ENCODE measurements around the gene NR3C2.

- TF ChIP-seq CTCF (IDR thresholded peaks at IDR 0.05; ENCODE audit: low read depth, low read length, missing input control) = no peak
- TF ChIP-seq ATF3 (IDR thresholded peaks at IDR 0.05) = no peak
- no peak for TF ChIP-seq RAD21 (IDR thresholded peaks at IDR 0.05)
- TF ChIP-seq YY1 (IDR thresholded peaks at IDR 0.05) = no peak
- TF ChIP-seq, protein P1, sequence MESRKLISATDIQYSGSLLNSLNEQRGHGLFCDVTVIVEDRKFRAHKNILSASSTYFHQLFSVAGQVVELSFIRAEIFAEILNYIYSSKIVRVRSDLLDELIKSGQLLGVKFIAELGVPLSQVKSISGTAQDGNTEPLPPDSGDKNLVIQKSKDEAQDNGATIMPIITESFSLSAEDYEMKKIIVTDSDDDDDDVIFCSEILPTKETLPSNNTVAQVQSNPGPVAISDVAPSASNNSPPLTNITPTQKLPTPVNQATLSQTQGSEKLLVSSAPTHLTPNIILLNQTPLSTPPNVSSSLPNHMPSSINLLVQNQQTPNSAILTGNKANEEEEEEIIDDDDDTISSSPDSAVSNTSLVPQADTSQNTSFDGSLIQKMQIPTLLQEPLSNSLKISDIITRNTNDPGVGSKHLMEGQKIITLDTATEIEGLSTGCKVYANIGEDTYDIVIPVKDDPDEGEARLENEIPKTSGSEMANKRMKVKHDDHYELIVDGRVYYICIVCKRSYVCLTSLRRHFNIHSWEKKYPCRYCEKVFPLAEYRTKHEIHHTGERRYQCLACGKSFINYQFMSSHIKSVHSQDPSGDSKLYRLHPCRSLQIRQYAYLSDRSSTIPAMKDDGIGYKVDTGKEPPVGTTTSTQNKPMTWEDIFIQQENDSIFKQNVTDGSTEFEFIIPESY (IDR thresholded peaks at IDR 0.05) = no peak
- no peak for TF ChIP-seq EGR1 (IDR thresholded peaks at IDR 0.05; ENCODE audit: low read depth in 2 of 2)
- TF ChIP-seq TAF1 (conservative IDR thresholded peaks at IDR 0.05) = no peak
Measured at GRCh38 chr4:148434075-148434773, 8.0 kb downstream of the NR3C2 start.
